ENCODE results near the gene NEK5.

- TF ChIP-seq EZH2 (IDR thresholded peaks at IDR 0.05) = no peak
- TF ChIP-seq POLR2AphosphoS5 (IDR thresholded peaks at IDR 0.05; ENCODE audit: borderline replicate concordance, low read depth, low read length) = no peak
Observed at GRCh38 chr13:52165411-52165810, 36.5 kb upstream of the NEK5 start.
